Lower leg skin (tissue), 4 donors: ENCODE measurements around the gene SCNN1B. TPM values are rescaled to one million over a fixed set of nuclear protein-coding genes. Genes with fewer than 3 reads are reported as not detected.

Experiments
- DNase-seq, 2 donors: peaks; one replicate each; pipeline ENCODE4 v3.0.0-alpha.2; 2019; ENCODE audit warnings: low spot score in 2 of 2
- H3K4me3 ChIP-seq: fragments of 200-600 bp; sonication (generic); 2 replicates; pipeline ENCODE4 v1.5.1; 2017; ENCODE audit warnings: mild to moderate bottlenecking, low read depth; ENCODE audit not compliant: poor library complexity, severe bottlenecking
- POLR2A ChIP-seq, 2 donors: fragments of 450-650 bp; IDR thresholded peaks; one replicate each; pipeline ENCODE4 v1.6.1; 2016 to 2017; ENCODE audit warnings: antibody characterized with exemption in 2 of 2, mild to moderate bottlenecking in 1 of 2, moderate library complexity in 1 of 2
- WGBS, 2 donors: methylation state at CpG; one replicate each; pipeline ENCODE4 v1.1.5; 2018; 5-methylcytosine and 5-hydroxymethylcytosine counted together
- intact Hi-C: fragments of 100-400 bp; cut with DNase I; formaldehyde crosslinking; loops from one replicate; pipeline ENCODE4 v1.15.0; 2023; ENCODE audit warnings: low total_unique reads
- total RNA-seq, 4 donors: library from RNA; depleted of rRNA; stranded (reverse); fragments of >200 nt; gene quantifications; one replicate each; pipeline ENCODE4 v1.1.0, GENCODE V29; 2016
- TF ChIP-seq, protein P1 (sequence below), 3 donors: fragments of 450-650 bp; IDR thresholded peaks; one replicate each; pipeline ENCODE4 v1.5.1; 2016; ENCODE audit warnings: antibody characterized with exemption in 3 of 3, mild to moderate bottlenecking in 3 of 3, moderate library complexity in 2 of 3

The SCNN1B gene
- total RNA-seq, 4 donors from 2014 or later: 33.4 to 91.4 (median 76.6) TPM

DNA sequence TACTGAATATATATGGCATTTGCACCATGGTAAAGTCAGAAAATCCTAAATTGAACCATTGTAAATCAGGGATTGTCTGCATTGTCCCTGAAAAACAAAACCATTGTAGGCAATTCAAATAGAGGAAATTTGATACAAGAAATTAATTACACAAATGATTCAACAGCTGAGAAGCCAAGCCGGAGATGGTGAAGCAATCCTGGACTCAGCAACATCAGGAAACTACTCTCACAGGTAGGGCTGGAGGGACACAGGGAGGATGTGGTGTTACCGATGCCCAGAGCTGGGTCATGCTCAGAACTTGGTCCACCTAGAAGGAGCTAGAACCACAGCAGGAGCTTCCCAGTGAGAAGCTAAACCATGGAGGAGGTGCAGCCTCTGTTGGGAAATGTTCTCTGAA lies 18.5 kb upstream of the SCNN1B start:
- intact Hi-C loops: no loop called here
- TF ChIP-seq, protein P1, sequence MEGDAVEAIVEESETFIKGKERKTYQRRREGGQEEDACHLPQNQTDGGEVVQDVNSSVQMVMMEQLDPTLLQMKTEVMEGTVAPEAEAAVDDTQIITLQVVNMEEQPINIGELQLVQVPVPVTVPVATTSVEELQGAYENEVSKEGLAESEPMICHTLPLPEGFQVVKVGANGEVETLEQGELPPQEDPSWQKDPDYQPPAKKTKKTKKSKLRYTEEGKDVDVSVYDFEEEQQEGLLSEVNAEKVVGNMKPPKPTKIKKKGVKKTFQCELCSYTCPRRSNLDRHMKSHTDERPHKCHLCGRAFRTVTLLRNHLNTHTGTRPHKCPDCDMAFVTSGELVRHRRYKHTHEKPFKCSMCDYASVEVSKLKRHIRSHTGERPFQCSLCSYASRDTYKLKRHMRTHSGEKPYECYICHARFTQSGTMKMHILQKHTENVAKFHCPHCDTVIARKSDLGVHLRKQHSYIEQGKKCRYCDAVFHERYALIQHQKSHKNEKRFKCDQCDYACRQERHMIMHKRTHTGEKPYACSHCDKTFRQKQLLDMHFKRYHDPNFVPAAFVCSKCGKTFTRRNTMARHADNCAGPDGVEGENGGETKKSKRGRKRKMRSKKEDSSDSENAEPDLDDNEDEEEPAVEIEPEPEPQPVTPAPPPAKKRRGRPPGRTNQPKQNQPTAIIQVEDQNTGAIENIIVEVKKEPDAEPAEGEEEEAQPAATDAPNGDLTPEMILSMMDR (IDR thresholded peaks at IDR 0.05): no peak
- TF ChIP-seq POLR2A (IDR thresholded peaks at IDR 0.05): no peak
- 30 to 50% methylated on average over 2 of the region's 2 CpGs for WGBS, 2 donors
- H3K4me3 ChIP-seq: no peak overlapping the region
- DNase-seq: no peak

GRCh38 chr16:23284584-23284983 lies 17.5 kb upstream of the SCNN1B start:
- intact Hi-C loops: no loop called here
- peak in 1 of 2 donors; percentile 46 for DNase-seq
- WGBS, 2 donors: 41 to 58% methylated on average over 2 of the region's 2 CpGs
- TF ChIP-seq POLR2A (IDR thresholded peaks at IDR 0.05): no peak
- TF ChIP-seq, protein P1 (IDR thresholded peaks at IDR 0.05): no peak
- no peak overlapping the region for H3K4me3 ChIP-seq

GRCh38 chr16:23286131-23286532 lies 16.0 kb upstream of the SCNN1B start:
- no peak for DNase-seq
- H3K4me3 ChIP-seq: no peak overlapping the region
- WGBS, 2 donors: 40 to 44% methylated on average over 4 of the region's 4 CpGs
- intact Hi-C loops: no loop called here
- TF ChIP-seq POLR2A (IDR thresholded peaks at IDR 0.05): no peak
- TF ChIP-seq, protein P1 (IDR thresholded peaks at IDR 0.05): no peak

- no peak for DNase-seq
- TF ChIP-seq POLR2A (IDR thresholded peaks at IDR 0.05): no peak
- TF ChIP-seq, protein P1 (IDR thresholded peaks at IDR 0.05): no peak
- intact Hi-C loops: no loop called here
- H3K4me3 ChIP-seq: no peak overlapping the region
- 75 to 76% methylated on average over 3 of the region's 3 CpGs for WGBS, 2 donors
Observed at GRCh38 chr16:23288209-23288608, 13.9 kb upstream of the SCNN1B start.

GRCh38 chr16:23288726-23289512 lies 13.2 kb upstream of the SCNN1B start:
- intact Hi-C loops: no loop called here
- no peak overlapping the region for H3K4me3 ChIP-seq
- no peak for TF ChIP-seq POLR2A (IDR thresholded peaks at IDR 0.05)
- TF ChIP-seq, protein P1 (IDR thresholded peaks at IDR 0.05): no peak
- no peak for DNase-seq
- WGBS, 2 donors: 76 to 78% methylated on average over 9 of the region's 9 CpGs
